Stimulated activated CD8-positive, alpha-beta memory T cell treated with anti-CD3 and anti-CD28 coated beads, Interleukin-15, amount 100 ng/mL, for 48 hours (primary cell): ENCODE data around the gene NOL4L.

Experiments used
- DNase-seq, 2 donors: peaks; one replicate each; pipeline ENCODE4 v3.0.0-alpha.2; 2020; ENCODE audit warnings: low read depth in 2 of 2

Gene NOL4L

GRCh38 chr20:32560989-32561830 lies 23.9 kb downstream of the NOL4L start:
- DNase-seq, result no peak

GRCh38 chr20:32560482-32560988 lies 24.6 kb downstream of the NOL4L start:
- no peak for DNase-seq

GRCh38 chr20:32559753-32560380 lies 25.3 kb downstream of the NOL4L start:
- no peak for DNase-seq

GRCh38 chr20:32559205-32559752 lies 25.9 kb downstream of the NOL4L start:
- no peak for DNase-seq

GRCh38 chr20:32558526-32558925 lies 26.6 kb downstream of the NOL4L start:
- DNase-seq, result no peak

- DNase-seq, result no peak
Measured at GRCh38 chr20:32557319-32557718, 27.8 kb downstream of the NOL4L start.

- DNase-seq, result no peak
Measured at GRCh38 chr20:32556312-32557184, 28.6 kb downstream of the NOL4L start.

- DNase-seq, result no peak
Measured at GRCh38 chr20:32555584-32555983, 29.5 kb downstream of the NOL4L start.

- DNase-seq, result no peak
Measured at GRCh38 chr20:32554965-32555289, 30.2 kb downstream of the NOL4L start.

GRCh38 chr20:32553618-32554017 lies 31.5 kb downstream of the NOL4L start:
- no peak for DNase-seq

- no peak for DNase-seq
Measured at GRCh38 chr20:32551693-32552092, 33.4 kb downstream of the NOL4L start.

GRCh38 chr20:32549842-32550241 lies 35.3 kb downstream of the NOL4L start:
- no peak for DNase-seq

- no peak for DNase-seq
Measured at GRCh38 chr20:32547753-32548034, 37.4 kb downstream of the NOL4L start.

- DNase-seq, result no peak
Measured at GRCh38 chr20:32546918-32547752, 38.0 kb downstream of the NOL4L start.

GRCh38 chr20:32544893-32545840 lies 40.0 kb downstream of the NOL4L start:
- no peak for DNase-seq

GRCh38 chr20:32544260-32544722 lies 40.8 kb downstream of the NOL4L start:
- no peak for DNase-seq

- no peak for DNase-seq
Measured at GRCh38 chr20:32543570-32544259, 41.4 kb downstream of the NOL4L start.

GRCh38 chr20:32542259-32542615 lies 42.9 kb downstream of the NOL4L start:
- DNase-seq, result no peak
